HG02981 (cell line): ENCODE data around the gene ERMN.

ENCODE experiments used
- ATAC-seq: cut with Tn5 transposase; IDR thresholded peaks from one replicate; pipeline ENCODE4 v1.9.1; 2021; ENCODE audit warnings: mild to moderate bottlenecking, moderate library complexity; ENCODE audit not compliant: unreplicated experiment

Gene ERMN

GRCh38 chr2:157333304-157334047, 7.9 kb upstream of the ERMN start:
- no peak for ATAC-seq

GRCh38 chr2:157329524-157329923, 3.9 kb upstream of the ERMN start:
- ATAC-seq, result no peak

GRCh38 chr2:157327621-157328500, 2.2 kb upstream of the ERMN start:
- peak; percentile 97 for ATAC-seq

- ATAC-seq, result peak; percentile 28
Measured at GRCh38 chr2:157327200-157327599, 1.6 kb upstream of the ERMN start.

- ATAC-seq, result no peak
Measured at GRCh38 chr2:157326698-157327097, 1.1 kb upstream of the ERMN start.

GRCh38 chr2:157324331-157324843, 1.2 kb downstream of the ERMN start:
- no peak for ATAC-seq

GRCh38 chr2:157322432-157322831, 3.2 kb downstream of the ERMN start:
- no peak for ATAC-seq

- no peak for ATAC-seq
Measured at GRCh38 chr2:157321466-157321865, 4.2 kb downstream of the ERMN start.

- no peak for ATAC-seq
Measured at GRCh38 chr2:157320409-157320808, 5.2 kb downstream of the ERMN start.

- no peak for ATAC-seq
Measured at GRCh38 chr2:157319795-157320194, 5.8 kb downstream of the ERMN start.

GRCh38 chr2:157318884-157319283, 6.7 kb downstream of the ERMN start:
- ATAC-seq, result no peak

- no peak for ATAC-seq
Measured at GRCh38 chr2:157315901-157316300, 9.7 kb downstream of the ERMN start.

GRCh38 chr2:157312866-157313486, 12.6 kb downstream of the ERMN start:
- ATAC-seq, result no peak

- ATAC-seq, result no peak
Measured at GRCh38 chr2:157311706-157312105, 13.9 kb downstream of the ERMN start.

- no peak for ATAC-seq
Measured at GRCh38 chr2:157309878-157310277, 15.7 kb downstream of the ERMN start.

- ATAC-seq, result no peak
Measured at GRCh38 chr2:157307021-157307420, 18.6 kb downstream of the ERMN start.

GRCh38 chr2:157305723-157306110, 19.9 kb downstream of the ERMN start:
- ATAC-seq, result no peak

GRCh38 chr2:157304811-157305722, 20.6 kb downstream of the ERMN start:
- no peak for ATAC-seq

- no peak for ATAC-seq
Measured at GRCh38 chr2:157303612-157304011, 22.0 kb downstream of the ERMN start.

- peak; percentile 72 for ATAC-seq
Measured at GRCh38 chr2:157302492-157303099, 23.0 kb downstream of the ERMN start.
